Endothelial cell of umbilical vein (primary cell): Measurements from ENCODE around the gene HS6ST2. TPM values are rescaled to one million over a fixed set of nuclear protein-coding genes. Genes with fewer than 3 reads are reported as not detected.

Experiments used
- BruUV-seq: library from RNA; stranded (reverse); fragments of 400-500 nt; replicated peaks from 2 replicates; lab custom pipeline; 2021; lab: Mats Ljungman, UMichigan
- CTCF ChIA-PET: fragments of 300-600, 350-600 bp; sonication (Branson Sonifier 250); formaldehyde crosslinking; loops from one replicate; lab custom pipeline; 2021; ENCODE audit warnings: antibody characterized with exemption, inconsistent platforms; lab: Charles Lee
- POLR2A ChIA-PET: fragments of 300-600, 350-600 bp; sonication (Branson Sonifier 250); formaldehyde crosslinking; loops from one replicate; lab custom pipeline; 2021; ENCODE audit warnings: antibody characterized with exemption, inconsistent platforms; lab: Charles Lee
- DNase-seq: peaks from one replicate; pipeline ENCODE4 v3.0.0-alpha.2; 2011; ENCODE audit warnings: low read depth, low spot score
- FAIRE-seq: peaks from 2 replicates; lab custom pipeline; 2011; peaks lifted over from hg19 to GRCh38; lab: Jason Lieb, UNC
- H2AFZ ChIP-seq: 2 replicates; pipeline ENCODE4 v1.6.0; 2012; ENCODE audit warnings: low read depth, low read length, control low read depth, inconsistent platforms
- H3K27ac ChIP-seq: 2 replicates; pipeline ENCODE4 v1.5.1; 2011; ENCODE audit warnings: low read depth, mild to moderate bottlenecking, control low read depth, low read length, moderate library complexity; ENCODE audit not compliant: insufficient read depth
- H3K27me3 ChIP-seq, 2 experiments: 2 replicates each; pipeline versions ENCODE4 v1.6.0 to v1.6.1; 2011; ENCODE audit warnings: low read length in 2 of 2, mixed read lengths in 1 of 2; ENCODE audit not compliant: control insufficient read depth in 2 of 2, insufficient read depth in 2 of 2
- H3K36me3 ChIP-seq, 2 experiments: 2 replicates in 1 of 2; 3 replicates in 1 of 2; pipeline ENCODE4 v1.5.1; 2011; ENCODE audit warnings: low read length in 2 of 2, mild to moderate bottlenecking in 1 of 2, moderate library complexity in 1 of 2; ENCODE audit not compliant: control insufficient read depth in 2 of 2, insufficient read depth in 2 of 2; ENCODE audit errors: extremely low read depth in 1 of 2
- H3K4me1 ChIP-seq: 3 replicates; pipeline ENCODE4 v1.5.1; 2011; ENCODE audit warnings: mild to moderate bottlenecking, low read length; ENCODE audit not compliant: control insufficient read depth, insufficient read depth; ENCODE audit errors: extremely low read depth
- H3K4me2 ChIP-seq: 2 replicates; pipeline ENCODE4 v1.6.1; 2011; ENCODE audit warnings: low read length, control low read depth, mixed read lengths; ENCODE audit not compliant: insufficient read depth
- H3K4me3 ChIP-seq, 3 experiments: fragments of 200-600 bp in 1 of 3; sonication (generic), shearing (Covaris generic) in 1 of 3; replicated peaks in 1 of 3; 2 replicates each; pipeline ENCODE4 v1.5.1; 2011 to 2016; ENCODE audit warnings: control low read depth in 3 of 3, low read length in 3 of 3, mild to moderate bottlenecking in 2 of 3, inconsistent platforms in 1 of 3, low read depth in 1 of 3, moderate library complexity in 1 of 3; ENCODE audit not compliant: insufficient read depth in 1 of 3
- H3K79me2 ChIP-seq: 2 replicates; pipeline ENCODE4 v1.6.0; 2012; ENCODE audit warnings: low read length, inconsistent platforms; ENCODE audit not compliant: control insufficient read depth, insufficient read depth
- H3K9ac ChIP-seq: replicated peaks from 2 replicates; pipeline ENCODE3; 2011; ENCODE audit warnings: low read length, control low read depth; ENCODE audit not compliant: insufficient read depth; ENCODE audit errors: extremely low read depth
- H3K9me1 ChIP-seq: replicated peaks from 3 replicates; pipeline ENCODE4 v1.6.0; 2011; ENCODE audit warnings: mild to moderate bottlenecking, low read length; ENCODE audit not compliant: control insufficient read depth, insufficient read depth; ENCODE audit errors: extremely low read depth
- H3K9me3 ChIP-seq: replicated peaks from 2 replicates; pipeline ENCODE4 v1.5.1; 2012; ENCODE audit warnings: low read length, inconsistent platforms; ENCODE audit not compliant: control insufficient read depth, insufficient read depth
- H4K20me1 ChIP-seq: replicated peaks from 2 replicates; pipeline ENCODE3; 2011; ENCODE audit warnings: mild to moderate bottlenecking, low read length; ENCODE audit not compliant: control insufficient read depth, insufficient read depth; ENCODE audit errors: extremely low read depth
- CTCF ChIP-seq, 2 donors: IDR thresholded peaks; 1 replicate in 1 of 2; 2 replicates in 1 of 2; pipeline ENCODE4 v1.5.1; 2011; ENCODE audit warnings: low read length in 2 of 2, mild to moderate bottlenecking in 2 of 2, moderate library complexity in 2 of 2, control low read depth in 1 of 2, inconsistent platforms in 1 of 2, low read depth in 1 of 2; ENCODE audit not compliant: insufficient read depth in 1 of 2; ENCODE audit errors: extremely low read depth in 1 of 2
- EZH2 ChIP-seq: IDR thresholded peaks from 2 replicates; pipeline ENCODE4 v1.6.1; 2012; ENCODE audit warnings: borderline replicate concordance, low read depth, mild to moderate bottlenecking, moderate library complexity, low read length, inconsistent platforms; ENCODE audit not compliant: severe bottlenecking
- FOS ChIP-seq: IDR thresholded peaks from 2 replicates; pipeline ENCODE4 v1.6.1; 2011; ENCODE audit warnings: mild to moderate bottlenecking, low read length, moderate library complexity, borderline replicate concordance; ENCODE audit not compliant: insufficient read depth
- GATA2 ChIP-seq: IDR thresholded peaks from 2 replicates; pipeline ENCODE4 v1.7.0; 2011; ENCODE audit warnings: low read depth, mild to moderate bottlenecking, moderate library complexity, mixed read lengths, low read length; ENCODE audit not compliant: insufficient read length, insufficient read depth
- JUN ChIP-seq: IDR thresholded peaks from 2 replicates; pipeline ENCODE4 v1.6.1; 2011; ENCODE audit warnings: borderline replicate concordance, low read depth; ENCODE audit not compliant: insufficient read length, insufficient read depth
- MAX ChIP-seq: IDR thresholded peaks from 2 replicates; pipeline ENCODE4 v1.6.1; 2011; ENCODE audit not compliant: insufficient read depth, insufficient read length
- MYC ChIP-seq: IDR thresholded peaks from one replicate; pipeline ENCODE4 v1.6.1; 2011; ENCODE audit warnings: mild to moderate bottlenecking, low read depth, low read length
- POLR2A ChIP-seq: IDR thresholded peaks from 2 replicates; pipeline ENCODE4 v1.6.1; 2012; ENCODE audit warnings: low read depth, mild to moderate bottlenecking, control low read depth, low read length
- POLR2AphosphoS5 ChIP-seq: IDR thresholded peaks from 2 replicates; pipeline ENCODE4 v1.6.1; 2012; ENCODE audit warnings: low read depth, mild to moderate bottlenecking, control low read depth, low read length, moderate library complexity; ENCODE audit not compliant: insufficient read depth
- dilution Hi-C: fragments of 300-500 bp; cut with MboI; formaldehyde crosslinking; loops from one replicate; pipeline ENCODE4 v1.15.0; 2019; ENCODE audit warnings: low sequenced_read_pairs; ENCODE audit not compliant: extremely low pct_ligation_motif_present
- intact Hi-C: fragments of 100-400 bp; cut with micrococcal nuclease; formaldehyde crosslinking; loops from one replicate; pipeline ENCODE4 v1.10.0; 2022
- polyA plus RNA-seq, 4 experiments: library from polyadenylated mRNA; depleted of rRNA in 3 of 4; stranded (reverse) in 3 of 4; unstranded in 1 of 4; fragments of >200 nt; gene quantifications; 2 replicates each; pipeline versions ENCODE4 v1.2.1 to v1.2.3, GENCODE V29; 2011 to 2012; ENCODE audit warnings: missing spikeins in 1 of 4
- total RNA-seq: library from RNA; stranded (reverse); gene quantifications from 2 replicates; pipeline ENCODE4 v1.2.3, GENCODE V29; 2021

Gene HS6ST2
- total and polyA plus RNA-seq, 2 donors (not counting 3 experiments of a cell fraction or from before 2014, with no cell fraction given): 0.49 to 0.84 TPM

DNA sequence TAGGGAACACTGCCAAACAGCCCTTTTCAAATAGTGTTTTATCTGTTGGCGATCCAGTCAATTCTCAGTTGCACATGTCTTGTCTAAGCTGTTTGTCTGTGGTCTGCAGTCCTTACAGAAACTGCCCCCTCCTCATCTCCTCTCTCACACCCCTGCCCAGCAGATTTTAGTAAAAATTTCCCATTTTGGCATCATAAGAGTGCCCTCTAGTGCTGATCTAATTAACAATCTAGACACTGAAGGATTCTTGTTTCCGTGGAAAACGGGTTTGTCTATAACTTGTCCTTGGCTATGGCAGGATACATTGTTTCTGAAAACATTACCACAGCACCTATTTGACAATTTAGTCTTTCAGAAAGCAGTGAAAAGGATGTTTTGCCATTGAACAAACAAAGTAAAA lies 242.4 kb downstream of the HS6ST2 start:
- Histone ChIP-seq H3K79me2 (no peaks in the 10 kb centered on the region), H3K4me3 (no peak overlapping the region), H3K27ac (no peak overlapping the region), H3K9me1 (no peaks in the 10 kb centered on the region), H4K20me1 (no peaks in the 10 kb centered on the region), H3K36me3 (no peaks in the 10 kb centered on the region), H3K4me1 (no peaks in the 10 kb centered on the region), H3K27me3 (no peaks in the 10 kb centered on the region), H3K9ac (no peak overlapping the region), H3K9me3 (no peaks in the 10 kb centered on the region), H2AFZ (no peak overlapping the region), H3K4me2 (no peak overlapping the region)
- TF ChIP-seq FOS (no peak), POLR2A (no peak), MAX (no peak), JUN (no peak), CTCF (IDR thresholded peaks at IDR 0.05; ENCODE audit: extremely low read depth in 1 of 2, insufficient read depth in 1 of 2, low read depth in 1 of 2, low read length in 2 of 2) (no peak), GATA2 (no peak), EZH2 (no peak), MYC (no peak), POLR2AphosphoS5 (no peak)
- intact Hi-C loops: no loop called here
- ChIA-PET CTCF (no interaction called here), POLR2A (no interaction called here)
- DNase-seq (peak; percentile 1), FAIRE-seq (no peak)
- dilution Hi-C loops: no loop called here
- BruUV-seq: no TSS peak
